ENCODE measurements around the gene RPS2. TPM values are rescaled to one million over a fixed set of nuclear protein-coding genes. Genes with fewer than 3 reads are reported as not detected.

RPS2 gene
- polyA plus RNA-seq, 1 experiment = 4,041 TPM

DNA sequence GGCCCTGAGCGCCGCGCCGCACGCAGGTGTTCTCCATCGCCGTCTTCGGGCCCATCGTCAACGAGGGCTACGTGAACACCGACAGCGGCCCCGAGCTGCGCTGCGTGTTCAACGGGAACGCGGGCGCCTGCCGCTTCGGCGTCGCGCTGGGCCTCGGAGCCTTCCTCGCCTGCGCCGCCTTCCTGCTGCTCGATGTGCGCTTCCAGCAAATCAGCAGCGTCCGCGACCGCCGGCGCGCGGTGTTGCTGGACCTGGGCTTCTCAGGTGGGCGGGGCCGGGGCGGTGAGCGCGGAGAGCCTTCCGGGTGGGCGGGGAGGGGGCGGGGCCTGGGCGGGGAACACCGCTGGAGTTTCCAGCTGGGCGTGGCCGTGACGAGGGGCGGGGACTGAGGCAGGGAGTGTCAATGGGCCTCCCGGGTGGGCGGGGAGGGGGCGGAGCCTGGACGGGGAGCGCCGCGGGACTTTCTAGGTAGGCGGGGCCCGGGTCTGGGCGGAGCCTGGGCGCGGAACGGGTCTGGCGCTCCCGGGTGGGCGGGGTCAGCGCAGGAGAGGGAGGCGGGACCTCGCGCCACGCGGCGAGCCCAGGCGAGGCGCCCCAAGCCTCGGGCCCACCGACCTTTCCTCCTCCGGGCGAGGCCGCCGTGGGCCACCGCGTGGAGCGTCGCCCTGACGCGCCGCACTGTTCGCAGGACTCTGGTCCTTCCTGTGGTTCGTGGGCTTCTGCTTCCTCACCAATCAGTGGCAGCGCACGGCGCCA is 27.5 kb upstream of the RPS2 start:
- DNase-seq (ENCODE audit: low read depth) = peak; percentile 20

DNA sequence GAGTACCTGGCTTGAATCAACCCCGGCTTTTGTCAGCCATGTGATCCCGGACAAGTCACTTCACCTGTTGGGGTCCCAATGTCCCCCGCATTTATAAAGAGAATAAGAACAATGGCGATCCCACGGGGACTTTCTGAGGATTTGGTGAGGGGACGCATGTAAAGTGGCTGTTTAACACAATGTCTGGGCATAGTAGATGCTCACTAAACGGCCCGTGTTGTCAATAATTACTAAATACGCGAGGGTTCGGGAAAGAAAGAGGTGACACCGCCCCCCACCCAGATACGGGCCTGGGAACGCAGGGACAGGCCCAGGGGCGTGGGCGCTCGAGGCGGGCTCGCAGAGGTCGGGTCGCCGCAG is 26.9 kb upstream of the RPS2 start:
- no peak for DNase-seq (ENCODE audit: low read depth)
- ChIA-PET CTCF (interaction anchor here (1.4 kb wide), 1 partner anchor 13 kb away, joined by 4 read pairs; no protein-coding TSS in a partner anchor), POLR2A (no interaction called here)
- Histone ChIP-seq H3K4me3 (ENCODE audit: low read depth, low read length) (peak overlapping the region; percentile 41), H3K36me3 (ENCODE audit: control insufficient read depth, insufficient read depth, low read length) (peaks cover 6% of the 10 kb centered on the region), H3K27me3 (ENCODE audit: control insufficient read depth, insufficient read depth, low read length) (peaks cover 2% of the 10 kb centered on the region; the same call in 1 of the 2 replicates)
- TF ChIP-seq, protein P1, sequence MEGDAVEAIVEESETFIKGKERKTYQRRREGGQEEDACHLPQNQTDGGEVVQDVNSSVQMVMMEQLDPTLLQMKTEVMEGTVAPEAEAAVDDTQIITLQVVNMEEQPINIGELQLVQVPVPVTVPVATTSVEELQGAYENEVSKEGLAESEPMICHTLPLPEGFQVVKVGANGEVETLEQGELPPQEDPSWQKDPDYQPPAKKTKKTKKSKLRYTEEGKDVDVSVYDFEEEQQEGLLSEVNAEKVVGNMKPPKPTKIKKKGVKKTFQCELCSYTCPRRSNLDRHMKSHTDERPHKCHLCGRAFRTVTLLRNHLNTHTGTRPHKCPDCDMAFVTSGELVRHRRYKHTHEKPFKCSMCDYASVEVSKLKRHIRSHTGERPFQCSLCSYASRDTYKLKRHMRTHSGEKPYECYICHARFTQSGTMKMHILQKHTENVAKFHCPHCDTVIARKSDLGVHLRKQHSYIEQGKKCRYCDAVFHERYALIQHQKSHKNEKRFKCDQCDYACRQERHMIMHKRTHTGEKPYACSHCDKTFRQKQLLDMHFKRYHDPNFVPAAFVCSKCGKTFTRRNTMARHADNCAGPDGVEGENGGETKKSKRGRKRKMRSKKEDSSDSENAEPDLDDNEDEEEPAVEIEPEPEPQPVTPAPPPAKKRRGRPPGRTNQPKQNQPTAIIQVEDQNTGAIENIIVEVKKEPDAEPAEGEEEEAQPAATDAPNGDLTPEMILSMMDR (IDR thresholded peaks at IDR 0.05; ENCODE audit: insufficient read depth, low read depth, low read length) = no peak

More for the DNA sequence above, 27.5 kb upstream of the RPS2 start:
- H3K27me3 ChIP-seq (ENCODE audit: control insufficient read depth, insufficient read depth, low read length) = peaks cover 2% of the 10 kb centered on the region; the same call in 1 of the 2 replicates
- TF ChIP-seq, protein P1 (IDR thresholded peaks at IDR 0.05; ENCODE audit: insufficient read depth, low read depth, low read length) = no peak
- peak overlapping the region; percentile 41 for H3K4me3 ChIP-seq (ENCODE audit: low read depth, low read length)
- ChIA-PET POLR2A (interaction anchor here (0.6 kb wide), 1 partner anchor 209 kb away, joined by 3 read pairs; the partner anchor contains the start of gene NUBP2), CTCF (interaction anchor here (0.6 to 1.4 kb wide), 2 partner anchors 10 to 12 kb away, joined by 3 to 4 read pairs; no protein-coding TSS in a partner anchor)
- 0 out of 2 replicates have a peak, but pooled peaks cover 1% of the 10 kb centered on the region for H3K36me3 ChIP-seq (ENCODE audit: control insufficient read depth, insufficient read depth, low read length)

DNA sequence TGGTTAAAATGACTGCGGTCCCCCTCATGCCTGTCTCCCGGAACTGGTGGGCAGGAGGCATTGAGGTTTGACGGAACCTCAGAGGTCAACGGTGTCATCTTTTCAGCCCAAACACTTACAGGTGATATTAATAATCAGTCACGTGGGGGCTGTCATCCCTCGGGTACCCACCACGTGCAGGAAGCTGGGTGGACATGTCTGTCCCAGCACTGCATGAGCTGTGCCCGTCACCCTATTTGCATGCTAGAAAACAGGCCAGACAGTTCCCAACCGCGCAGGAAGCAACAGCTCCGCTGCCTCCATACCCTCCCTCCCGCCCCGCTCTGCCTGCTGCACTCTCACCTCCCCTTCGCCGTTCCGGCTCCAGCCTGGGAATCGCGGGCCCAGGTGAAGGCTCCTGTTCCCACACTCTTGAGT is 26.5 kb upstream of the RPS2 start:
- no peak overlapping the region for H3K4me3 ChIP-seq (ENCODE audit: low read depth, low read length)
- CTCF ChIA-PET = no interaction called here
- TF ChIP-seq, protein P1 (IDR thresholded peaks at IDR 0.05; ENCODE audit: insufficient read depth, low read depth, low read length) = no peak
- DNase-seq (ENCODE audit: low read depth) = no peak
- H3K36me3 ChIP-seq (ENCODE audit: control insufficient read depth, insufficient read depth, low read length) = peaks cover 9% of the 10 kb centered on the region
- H3K27me3 ChIP-seq (ENCODE audit: control insufficient read depth, insufficient read depth, low read length) = peaks cover 2% of the 10 kb centered on the region; the same call in 1 of the 2 replicates
- POLR2A ChIA-PET = no interaction called here

DNA sequence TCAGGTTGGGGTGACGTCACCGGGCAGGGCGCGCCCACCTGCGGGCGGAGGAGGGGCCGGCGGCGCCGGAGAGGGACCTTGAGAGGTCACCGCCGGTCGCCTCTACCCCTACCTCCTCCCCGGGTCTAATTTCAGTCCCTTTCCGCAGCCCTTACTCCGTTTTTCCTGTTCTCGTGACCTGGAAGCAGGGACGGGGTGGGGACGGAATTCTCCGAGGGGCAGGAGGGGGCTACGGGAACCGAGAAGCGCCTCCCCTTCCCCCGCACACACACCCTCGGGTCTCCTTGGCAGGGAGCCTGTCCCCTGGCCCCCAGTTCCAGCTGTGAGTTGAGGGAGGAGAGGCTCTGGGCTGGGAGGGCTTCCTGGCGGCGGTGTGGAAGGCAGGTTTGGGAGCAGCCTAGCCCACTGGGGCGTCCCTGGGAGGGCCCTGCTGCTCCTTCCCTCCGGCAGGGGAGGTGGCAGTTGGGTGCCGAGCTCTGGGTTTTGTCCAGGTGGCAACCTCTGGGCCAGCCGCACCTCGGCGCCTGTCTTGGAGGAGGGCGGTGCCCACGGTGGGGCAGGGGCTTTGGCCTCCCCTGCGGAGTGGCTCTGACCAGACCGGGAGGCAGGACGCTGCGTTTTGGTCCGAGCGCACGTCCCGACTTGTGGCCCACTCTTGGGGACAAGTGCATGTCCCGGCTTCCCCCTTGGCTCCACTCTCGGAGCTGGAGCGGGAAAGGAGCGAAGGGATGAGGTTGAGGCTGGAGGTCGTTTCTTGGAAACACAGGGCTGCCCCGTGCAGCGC is 25.9 kb upstream of the RPS2 start:
- H3K4me3 ChIP-seq (ENCODE audit: low read depth, low read length) = peak overlapping the region; percentile 29
- H3K36me3 ChIP-seq (ENCODE audit: control insufficient read depth, insufficient read depth, low read length) = peaks cover 15% of the 10 kb centered on the region
- DNase-seq (ENCODE audit: low read depth) = no peak
- H3K27me3 ChIP-seq (ENCODE audit: control insufficient read depth, insufficient read depth, low read length) = peaks cover 2% of the 10 kb centered on the region; the same call in 1 of the 2 replicates
- TF ChIP-seq, protein P1 (IDR thresholded peaks at IDR 0.05; ENCODE audit: insufficient read depth, low read depth, low read length) = no peak
- ChIA-PET CTCF (no interaction called here), POLR2A (no interaction called here)

DNA sequence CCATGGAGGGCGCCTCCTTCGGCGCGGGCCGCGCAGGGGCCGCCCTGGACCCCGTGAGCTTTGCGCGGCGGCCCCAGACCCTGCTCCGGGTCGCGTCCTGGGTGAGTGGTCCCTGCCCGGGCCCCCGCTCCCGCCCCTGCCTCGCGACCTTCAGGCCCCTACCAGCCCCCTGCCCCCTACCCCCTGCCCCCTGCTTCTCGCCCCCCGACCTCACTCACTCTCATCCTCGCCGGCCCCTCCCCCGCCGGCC is 25.4 kb upstream of the RPS2 start:
- ChIA-PET POLR2A (no interaction called here), CTCF (no interaction called here)
- TF ChIP-seq, protein P1 (IDR thresholded peaks at IDR 0.05; ENCODE audit: insufficient read depth, low read depth, low read length) = no peak
- no peak for DNase-seq (ENCODE audit: low read depth)
- Histone ChIP-seq H3K4me3 (ENCODE audit: low read depth, low read length) (peak overlapping the region; percentile 29), H3K36me3 (ENCODE audit: control insufficient read depth, insufficient read depth, low read length) (peaks cover 15% of the 10 kb centered on the region), H3K27me3 (ENCODE audit: control insufficient read depth, insufficient read depth, low read length) (peaks cover 2% of the 10 kb centered on the region; the same call in 1 of the 2 replicates)

All from BJ (cell line).